WTC11 (cell line): ENCODE measurements around the gene NCOA1. TPM values are rescaled to one million over a fixed set of nuclear protein-coding genes. Genes with fewer than 3 reads are reported as not detected.

Experiments
- ATAC-seq: fragments of 200-7000 bp; cut with Tn5 transposase; 2 replicates; pipeline ENCODE4 v1.10.0; 2021; ENCODE audit warnings: mild to moderate bottlenecking, moderate library complexity
- CTCF ChIA-PET: fragments of 300-600 bp; sonication (Branson Sonifier 250); formaldehyde crosslinking; loops from one replicate; lab custom pipeline; 2021; ENCODE audit warnings: antibody characterized with exemption; lab: Charles Lee
- POLR2A ChIA-PET: fragments of 350-600 bp; sonication (Branson Sonifier 250); formaldehyde crosslinking; loops from one replicate; lab custom pipeline; 2021; ENCODE audit warnings: antibody characterized with exemption; lab: Charles Lee
- DNase-seq: peaks from one replicate; pipeline ENCODE4 v3.0.0; 2021; ENCODE audit warnings: low spot score
- H3K27ac Mint-ChIP-seq: 2 replicates; pipeline ENCODE4 v1.8.0; 2021; ENCODE audit warnings: mixed read lengths
- H3K27me3 Mint-ChIP-seq: 2 replicates; pipeline ENCODE4 v1.8.0; 2021; ENCODE audit warnings: low read depth, mild to moderate bottlenecking, moderate library complexity, mixed read lengths
- H3K36me3 Mint-ChIP-seq: 2 replicates; pipeline ENCODE4 v1.8.0; 2021; ENCODE audit warnings: mixed read lengths
- H3K4me1 Mint-ChIP-seq: 2 replicates; pipeline ENCODE4 v1.8.0; 2022; ENCODE audit warnings: mixed read lengths
- H3K4me3 Mint-ChIP-seq: 2 replicates; pipeline ENCODE4 v1.8.0; 2021; ENCODE audit warnings: mild to moderate bottlenecking, moderate library complexity, mixed read lengths
- H3K9me3 Mint-ChIP-seq: 2 replicates; pipeline ENCODE4 v1.8.0; 2021; ENCODE audit warnings: mixed read lengths
- ATF2 ChIP-seq: sonication (generic); formaldehyde crosslinking; IDR thresholded peaks from 2 replicates; pipeline ENCODE4 v1.8.1; 2022; ENCODE audit warnings: low read depth, missing genetic modification reagents, borderline replicate concordance
- ATF3 ChIP-seq: sonication (generic); formaldehyde crosslinking; conservative IDR thresholded peaks from 2 replicates; pipeline ENCODE4 v1.8.1; 2022; ENCODE audit warnings: mild to moderate bottlenecking, missing genetic modification reagents
- ATF6 ChIP-seq: sonication (generic); formaldehyde crosslinking; IDR thresholded peaks from 2 replicates; pipeline ENCODE4 v1.8.1; 2023; ENCODE audit warnings: mild to moderate bottlenecking, missing genetic modification reagents
- E2F1 ChIP-seq: sonication (generic); formaldehyde crosslinking; IDR thresholded peaks from 2 replicates; pipeline ENCODE4 v1.8.0; 2022; ENCODE audit warnings: mild to moderate bottlenecking, missing genetic modification reagents
- E2F4 ChIP-seq: sonication (generic); formaldehyde crosslinking; IDR thresholded peaks from 2 replicates; pipeline ENCODE4 v1.8.1; 2022; ENCODE audit warnings: low read depth, mild to moderate bottlenecking, moderate library complexity, missing genetic modification reagents, borderline replicate concordance
- E2F5 ChIP-seq: sonication (generic); formaldehyde crosslinking; IDR thresholded peaks from 2 replicates; pipeline ENCODE4 v1.8.1; 2022; ENCODE audit warnings: mild to moderate bottlenecking, moderate library complexity, missing genetic modification reagents
- HMGXB4 ChIP-seq: sonication (generic); formaldehyde crosslinking; IDR thresholded peaks from 2 replicates; pipeline ENCODE4 v1.8.1; 2023; ENCODE audit warnings: mild to moderate bottlenecking, moderate library complexity, missing genetic modification reagents
- KAT7 ChIP-seq: sonication (generic); formaldehyde crosslinking; IDR thresholded peaks from 2 replicates; pipeline ENCODE4 v1.8.1; 2023; ENCODE audit warnings: missing genetic modification reagents, mild to moderate bottlenecking, borderline replicate concordance
- NFYB ChIP-seq: sonication (generic); formaldehyde crosslinking; conservative IDR thresholded peaks from 2 replicates; pipeline ENCODE4 v1.8.0; 2022; ENCODE audit warnings: low read depth, missing genetic modification reagents
- OVOL2 ChIP-seq: fragments of 250-450 bp; sonication (Bioruptor Pico); IDR thresholded peaks from 2 replicates; pipeline ENCODE4 v1.9.0; 2021; ENCODE audit warnings: mild to moderate bottlenecking, borderline replicate concordance
- PRDM15 ChIP-seq: sonication (generic); formaldehyde crosslinking; IDR thresholded peaks from 2 replicates; pipeline ENCODE4 v1.8.0; 2022; ENCODE audit warnings: missing genetic modification reagents
- PRRX2 ChIP-seq: fragments of 250-450 bp; sonication (Bioruptor Pico); IDR thresholded peaks from 2 replicates; pipeline ENCODE4 v1.8.0; 2021; ENCODE audit warnings: mild to moderate bottlenecking
- RELA ChIP-seq: sonication (generic); formaldehyde crosslinking; IDR thresholded peaks from 2 replicates; pipeline ENCODE4 v1.8.1; 2022; ENCODE audit warnings: missing genetic modification reagents, mild to moderate bottlenecking, borderline replicate concordance
- SMAD3 ChIP-seq: sonication (generic); formaldehyde crosslinking; IDR thresholded peaks from 2 replicates; pipeline ENCODE4 v1.8.0; 2022; ENCODE audit warnings: missing genetic modification reagents, mild to moderate bottlenecking, borderline replicate concordance
- USF1 ChIP-seq: sonication (generic); formaldehyde crosslinking; IDR thresholded peaks from 2 replicates; pipeline ENCODE4 v1.8.0; 2022; ENCODE audit warnings: mild to moderate bottlenecking, missing genetic modification reagents
- ZNF232 ChIP-seq: sonication (generic); formaldehyde crosslinking; IDR thresholded peaks from 2 replicates; pipeline ENCODE4 v1.8.0; 2022; ENCODE audit warnings: mild to moderate bottlenecking, missing genetic modification reagents
- ZNF281 ChIP-seq: sonication (generic); formaldehyde crosslinking; IDR thresholded peaks from 2 replicates; pipeline ENCODE4 v1.8.0; 2023; ENCODE audit warnings: mild to moderate bottlenecking, missing genetic modification reagents
- ZNF396 ChIP-seq: fragments of 250-450 bp; sonication (Bioruptor Pico); IDR thresholded peaks from 2 replicates; pipeline ENCODE4 v1.8.0; 2021; ENCODE audit warnings: mild to moderate bottlenecking, moderate library complexity, borderline replicate concordance
- ZNF512 ChIP-seq: sonication (generic); formaldehyde crosslinking; IDR thresholded peaks from 2 replicates; pipeline ENCODE4 v1.8.1; 2022; ENCODE audit warnings: missing genetic modification reagents, borderline replicate concordance
- total RNA-seq: library from RNA; stranded (reverse); gene quantifications from 3 replicates; pipeline ENCODE4 v1.2.3, GENCODE V29; 2021

Gene NCOA1
- total RNA-seq, 1 experiment from 2014 or later: 16.9 TPM

- H3K9me3 Mint-ChIP-seq: no peaks in the 10 kb centered on the region
- no peak overlapping the region for H3K4me3 Mint-ChIP-seq
- no peaks in the 10 kb centered on the region for H3K27me3 Mint-ChIP-seq
- H3K4me1 Mint-ChIP-seq: no peaks in the 10 kb centered on the region
- ChIA-PET POLR2A (no interaction called here), CTCF (no interaction called here)
- 0 out of 2 replicates have a peak, but pooled peaks cover 3% of the 10 kb centered on the region for H3K36me3 Mint-ChIP-seq
- no peak overlapping the region for H3K27ac Mint-ChIP-seq
- ATAC-seq (no peak), DNase-seq (no peak)
- TF ChIP-seq SMAD3 (CRISPR knock-in tag): no peak
- no peak for TF ChIP-seq ZNF232 (CRISPR knock-in tag)
- TF ChIP-seq USF1 (CRISPR knock-in tag): no peak
- TF ChIP-seq ZNF281: no peak
- no peak for TF ChIP-seq E2F5 (CRISPR knock-in tag)
- TF ChIP-seq PRDM15 (CRISPR knock-in tag): no peak
- no peak for TF ChIP-seq ATF2 (CRISPR knock-in tag)
- TF ChIP-seq ATF3: no peak
- no peak for TF ChIP-seq ATF6 (CRISPR knock-in tag)
- no peak for TF ChIP-seq ZNF396 (CRISPR knock-in tag)
- no peak for TF ChIP-seq HMGXB4 (CRISPR knock-in tag)
- TF ChIP-seq E2F1 (CRISPR knock-in tag): no peak
- no peak for TF ChIP-seq ZNF512 (CRISPR knock-in tag)
- no peak for TF ChIP-seq NFYB (CRISPR knock-in tag)
- no peak for TF ChIP-seq PRRX2 (CRISPR knock-in tag)
- TF ChIP-seq E2F4 (CRISPR knock-in tag): no peak
- TF ChIP-seq RELA (CRISPR knock-in tag): no peak
- no peak for TF ChIP-seq OVOL2 (CRISPR knock-in tag)
- no peak for TF ChIP-seq KAT7 (CRISPR knock-in tag)
These were observed 240.9 kb downstream of the NCOA1 start for GRCh38 chr2:24731923-24732322.
